GM06990 (cell line): ENCODE data around the gene OR2T35.
"Not testable (repeated sequence)": the region's sequence is repeated elsewhere in the genome, so short reads cannot be mapped to it uniquely, and the experiment has no call there.

Experiments used
- DNase-seq: peaks from one replicate; pipeline ENCODE4 v3.0.0-alpha.2; 2011; ENCODE audit not compliant: insufficient read length; ENCODE audit errors: extremely low read depth
- H3K27me3 ChIP-seq: replicated peaks from 2 replicates; pipeline ENCODE4 v1.6.0; 2011; ENCODE audit warnings: low read length; ENCODE audit not compliant: control insufficient read depth, insufficient read depth
- H3K36me3 ChIP-seq: 2 replicates; pipeline ENCODE4 v1.5.1; 2011; ENCODE audit warnings: low read length; ENCODE audit not compliant: control insufficient read depth, insufficient read depth
- H3K4me3 ChIP-seq: replicated peaks from 2 replicates; pipeline ENCODE4 v1.5.1; 2011; ENCODE audit warnings: low read depth, mild to moderate bottlenecking, control low read depth, low read length
- TF ChIP-seq, protein P1 (sequence below): IDR thresholded peaks from 2 replicates; pipeline ENCODE4 v1.5.1; 2011; ENCODE audit warnings: low read length, control low read depth, mild to moderate bottlenecking, inconsistent platforms; ENCODE audit not compliant: insufficient read depth, poor library complexity, severe bottlenecking

OR2T35 gene

DNA sequence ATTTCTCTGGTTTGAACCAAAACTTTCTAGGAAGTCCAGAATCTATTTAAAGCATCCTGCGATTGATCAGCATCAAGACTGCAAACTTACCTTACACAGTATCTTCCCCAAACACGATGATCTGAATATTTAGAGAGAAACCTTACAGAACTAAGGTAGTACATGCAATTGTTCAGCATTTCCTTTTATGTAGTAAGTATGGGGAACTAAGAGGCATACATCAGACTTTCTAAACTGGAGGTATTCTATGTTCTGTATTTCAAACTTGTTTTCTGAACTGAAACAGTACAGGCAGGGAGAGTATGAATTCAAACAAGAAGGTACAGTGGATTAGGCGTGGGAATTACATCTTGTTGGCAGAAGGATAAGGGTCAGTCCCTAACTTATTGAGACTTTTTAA, 10.3 kb upstream of the OR2T35 start, which contains the start of gene OR2T27:
Gene OR2T27, minus strand, starts transcription at position 175 of the 400 bp plus-strand sequence. CDS start 4,644 bp downstream, outside the sequence.
- H3K4me3 ChIP-seq, DNase-seq, H3K27me3 ChIP-seq, H3K36me3 ChIP-seq: not testable (repeated sequence)

GRCh38 chr1:248648770-248649536, 3.9 kb upstream of the OR2T35 start:
- not testable (repeated sequence) for H3K27me3 ChIP-seq, H3K4me3 ChIP-seq

DNA sequence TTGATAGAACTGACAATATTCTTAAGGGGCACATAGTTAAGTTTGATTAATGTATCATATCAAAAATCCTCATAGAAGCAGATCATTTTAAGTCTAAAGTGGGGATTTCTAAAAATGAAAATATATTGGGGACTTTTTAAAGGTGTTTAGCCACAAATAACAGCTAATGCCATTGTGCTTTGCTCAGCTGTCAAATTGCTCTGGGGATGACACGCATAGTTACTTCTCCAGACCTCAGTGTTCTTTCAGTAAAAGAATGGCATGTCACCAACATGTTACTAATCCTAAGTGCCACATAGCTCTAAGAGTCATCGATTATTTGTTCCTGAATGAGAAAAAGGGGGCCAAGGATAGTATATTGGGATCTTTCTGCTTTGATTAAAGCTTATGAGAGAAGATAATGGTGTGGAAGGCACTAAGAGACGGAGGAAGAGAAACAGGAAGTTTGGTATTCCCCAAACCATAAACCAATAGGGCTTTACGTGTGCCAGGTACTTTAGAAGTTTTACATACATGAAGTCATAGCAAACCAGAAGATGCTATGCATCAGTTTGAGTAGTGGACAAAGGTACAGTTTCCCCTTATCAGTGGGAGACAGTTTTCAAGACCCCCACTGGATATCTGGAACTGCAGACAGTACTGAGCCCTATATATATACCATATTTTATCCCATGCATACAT, 2.0 kb downstream of the OR2T35 start:
- DNase-seq, H3K27me3 ChIP-seq, H3K4me3 ChIP-seq, H3K36me3 ChIP-seq: not testable (repeated sequence)

More at GRCh38 chr1:248648770-248649536, 3.9 kb upstream of the OR2T35 start:
- DNase-seq, H3K36me3 ChIP-seq: not testable (repeated sequence)

DNA sequence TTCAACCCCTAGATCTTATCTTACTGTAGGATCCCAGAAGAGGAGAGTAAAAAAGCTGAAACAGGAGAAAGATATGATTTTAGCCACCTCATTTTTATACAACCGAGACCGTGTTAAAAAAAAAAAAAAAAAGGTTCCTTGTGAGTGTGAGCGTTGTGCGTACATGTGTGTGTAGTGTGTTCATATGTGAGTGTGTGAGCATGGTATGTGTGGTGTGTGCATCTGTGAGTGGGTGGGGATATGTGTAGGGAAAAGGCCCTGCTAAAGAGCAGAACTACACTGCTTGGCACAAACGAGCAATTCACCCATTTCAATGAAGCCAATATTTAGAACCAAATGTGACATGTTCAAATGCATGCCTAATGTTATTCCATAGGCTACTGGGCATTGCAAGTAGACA, 3.5 kb downstream of the OR2T35 start:
- H3K36me3 ChIP-seq, H3K27me3 ChIP-seq, DNase-seq, H3K4me3 ChIP-seq: not testable (repeated sequence)

DNA sequence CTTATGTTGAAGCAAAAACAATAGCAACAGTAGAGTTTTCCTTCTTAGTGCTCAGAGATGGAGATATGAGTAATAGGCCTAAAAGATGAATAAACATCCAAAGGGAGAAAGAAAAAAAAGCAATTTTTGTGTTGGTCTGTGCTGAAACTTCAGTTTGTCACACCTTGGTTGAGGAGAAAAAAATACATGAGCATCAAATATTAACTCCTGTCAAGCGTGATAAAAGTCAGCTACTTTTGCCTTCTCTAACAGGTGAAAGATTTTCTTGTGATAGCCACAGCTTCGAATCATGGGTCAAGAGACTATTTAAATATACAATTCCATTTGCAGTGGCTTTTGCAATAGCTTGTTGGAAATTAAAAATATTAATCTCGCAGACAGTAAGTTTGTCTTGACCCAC, 4.2 kb downstream of the OR2T35 start:
- not testable (repeated sequence) for H3K36me3 ChIP-seq, H3K4me3 ChIP-seq, DNase-seq, H3K27me3 ChIP-seq

- DNase-seq, H3K36me3 ChIP-seq, H3K27me3 ChIP-seq, H3K4me3 ChIP-seq: not testable (repeated sequence)
Observed at GRCh38 chr1:248639652-248640051, 5.4 kb downstream of the OR2T35 start.

DNA sequence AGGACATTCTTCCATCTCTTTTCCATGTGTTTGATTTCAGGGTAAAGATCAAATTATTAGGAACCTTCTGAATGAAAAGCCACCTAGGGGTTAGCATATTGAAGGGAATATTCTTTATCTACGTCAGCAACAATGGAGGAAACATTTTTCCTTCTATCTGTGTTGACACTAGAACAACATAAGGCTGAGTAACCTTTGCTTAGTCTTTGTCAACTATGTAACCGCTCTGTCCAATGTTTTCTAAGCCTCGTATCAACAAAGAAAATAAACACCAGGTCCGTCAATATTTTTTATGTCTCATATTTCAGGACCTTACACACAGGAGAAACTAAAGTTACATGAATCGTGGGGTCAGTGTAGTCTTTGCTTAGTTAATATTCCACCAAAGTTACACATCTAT, 8.5 kb downstream of the OR2T35 start:
- not testable (repeated sequence) for H3K4me3 ChIP-seq

GRCh38 chr1:248634991-248635390, 10.1 kb downstream of the OR2T35 start, which contains the start of gene OR2T11:
Gene OR2T11 (minus strand): TSS chr1:248635091. CDS start chr1:248627128, 7,963 bp downstream.
- not testable (repeated sequence) for H3K4me3 ChIP-seq, H3K27me3 ChIP-seq, DNase-seq, H3K36me3 ChIP-seq

More for the DNA sequence above, 8.5 kb downstream of the OR2T35 start:
- not testable (repeated sequence) for H3K36me3 ChIP-seq, H3K27me3 ChIP-seq, DNase-seq

- DNase-seq = no peak
- Histone ChIP-seq H3K27me3 (no peaks in the 10 kb centered on the region), H3K4me3 (no peak overlapping the region), H3K36me3 (no peaks in the 10 kb centered on the region)
- TF ChIP-seq, protein P1, sequence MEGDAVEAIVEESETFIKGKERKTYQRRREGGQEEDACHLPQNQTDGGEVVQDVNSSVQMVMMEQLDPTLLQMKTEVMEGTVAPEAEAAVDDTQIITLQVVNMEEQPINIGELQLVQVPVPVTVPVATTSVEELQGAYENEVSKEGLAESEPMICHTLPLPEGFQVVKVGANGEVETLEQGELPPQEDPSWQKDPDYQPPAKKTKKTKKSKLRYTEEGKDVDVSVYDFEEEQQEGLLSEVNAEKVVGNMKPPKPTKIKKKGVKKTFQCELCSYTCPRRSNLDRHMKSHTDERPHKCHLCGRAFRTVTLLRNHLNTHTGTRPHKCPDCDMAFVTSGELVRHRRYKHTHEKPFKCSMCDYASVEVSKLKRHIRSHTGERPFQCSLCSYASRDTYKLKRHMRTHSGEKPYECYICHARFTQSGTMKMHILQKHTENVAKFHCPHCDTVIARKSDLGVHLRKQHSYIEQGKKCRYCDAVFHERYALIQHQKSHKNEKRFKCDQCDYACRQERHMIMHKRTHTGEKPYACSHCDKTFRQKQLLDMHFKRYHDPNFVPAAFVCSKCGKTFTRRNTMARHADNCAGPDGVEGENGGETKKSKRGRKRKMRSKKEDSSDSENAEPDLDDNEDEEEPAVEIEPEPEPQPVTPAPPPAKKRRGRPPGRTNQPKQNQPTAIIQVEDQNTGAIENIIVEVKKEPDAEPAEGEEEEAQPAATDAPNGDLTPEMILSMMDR = no peak
Observed at GRCh38 chr1:248631354-248632008, 13.6 kb downstream of the OR2T35 start.
